GM13977 (cell line): ENCODE measurements around the gene ABCC3.

Experiments used
- DNase-seq: peaks from one replicate; pipeline ENCODE4 v3.0.0; 2012; ENCODE audit warnings: low spot score
- CTCF ChIP-seq: IDR thresholded peaks from 2 replicates; pipeline ENCODE4 v1.5.1; 2012; ENCODE audit warnings: mild to moderate bottlenecking, control low read depth; ENCODE audit not compliant: insufficient read depth; ENCODE audit errors: extremely low read depth, missing control alignments
- in situ Hi-C: fragments of 300-500 bp; cut with MboI; formaldehyde crosslinking; loops from one replicate; pipeline ENCODE4 v1.12.0; 2022; ENCODE audit warnings: low sequenced_read_pairs, low pct_unique_long_range_greater_than_20kb, mixed read lengths, inconsistent platforms; ENCODE audit not compliant: unreplicated experiment

ABCC3 gene

GRCh38 chr17:50683434-50684287 lies 49.0 kb downstream of the ABCC3 start:
- no peak for TF ChIP-seq CTCF
- in situ Hi-C loops = no loop called here

GRCh38 chr17:50684288-50684611 lies 49.6 kb downstream of the ABCC3 start:
- DNase-seq = no peak
- in situ Hi-C loops = no loop called here
- TF ChIP-seq CTCF = no peak

More at GRCh38 chr17:50683434-50684287, 49.0 kb downstream of the ABCC3 start:
- DNase-seq = no peak

GRCh38 chr17:50684612-50685333 lies 50.1 kb downstream of the ABCC3 start:
- in situ Hi-C loops = no loop called here
- no peak for TF ChIP-seq CTCF
- DNase-seq = no peak

GRCh38 chr17:50685334-50685665 lies 50.6 kb downstream of the ABCC3 start:
- DNase-seq = no peak
- TF ChIP-seq CTCF = no peak
- in situ Hi-C loops = no loop called here

GRCh38 chr17:50685691-50686493 lies 51.2 kb downstream of the ABCC3 start:
- TF ChIP-seq CTCF = no peak
- DNase-seq = no peak
- in situ Hi-C loops = no loop called here

- no peak for TF ChIP-seq CTCF
- in situ Hi-C loops = no loop called here
- DNase-seq = no peak
These were observed 52.0 kb downstream of the ABCC3 start for GRCh38 chr17:50686494-50687199.
